ENCODE measurements around the gene PDSS1.

Gene PDSS1

GRCh38 chr10:26714415-26715136 is 17.1 kb downstream of the PDSS1 start:
- H3K4me3 Mint-ChIP-seq: no peak overlapping the region
- H3K4me1 Mint-ChIP-seq: no peaks in the 10 kb centered on the region
- no peaks in the 10 kb centered on the region for H3K9me3 Mint-ChIP-seq
- H3K36me3 Mint-ChIP-seq: peaks cover 22% of the 10 kb centered on the region
- H3K27me3 Mint-ChIP-seq: no peaks in the 10 kb centered on the region
- H3K27ac Mint-ChIP-seq: no peak overlapping the region
- CTCF ChIA-PET: interaction anchor here (2.2 kb wide), 1 partner anchor 12 kb away, joined by 8 read pairs; no protein-coding TSS in a partner anchor
- no peak for DNase-seq

DNA sequence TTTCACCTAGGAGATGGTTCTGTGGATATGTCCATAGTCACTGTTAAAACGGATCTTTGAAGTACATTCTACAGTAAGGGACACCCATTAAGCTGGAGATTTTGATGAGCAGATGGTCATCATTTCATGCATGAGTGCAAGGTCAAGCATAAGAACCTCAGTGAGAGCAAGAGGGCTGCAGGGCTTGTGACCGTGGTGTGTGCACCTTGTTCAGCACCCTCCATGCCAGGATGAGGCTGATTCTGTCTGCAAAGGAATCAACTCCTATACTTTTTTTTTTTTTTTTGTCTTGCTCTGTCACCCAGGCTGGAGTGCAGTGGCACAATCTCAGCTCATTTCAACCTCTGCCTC is 17.6 kb downstream of the PDSS1 start:
- CTCF ChIA-PET: interaction anchor here (0.9 kb wide), 1 partner anchor 11 kb away, joined by 3 read pairs; no protein-coding TSS in a partner anchor
- H3K36me3 Mint-ChIP-seq: peaks cover 25% of the 10 kb centered on the region
- peaks cover 1% of the 10 kb centered on the region for H3K4me1 Mint-ChIP-seq
- DNase-seq: no peak
- no peaks in the 10 kb centered on the region for H3K27me3 Mint-ChIP-seq
- H3K9me3 Mint-ChIP-seq: no peaks in the 10 kb centered on the region
- no peak overlapping the region for H3K4me3 Mint-ChIP-seq
- no peak overlapping the region for H3K27ac Mint-ChIP-seq

GRCh38 chr10:26717476-26717875 is 20.0 kb downstream of the PDSS1 start:
- Mint-ChIP-seq H3K4me3 (no peak overlapping the region), H3K27ac (no peak overlapping the region), H3K9me3 (no peaks in the 10 kb centered on the region), H3K27me3 (no peaks in the 10 kb centered on the region), H3K4me1 (peaks cover 9% of the 10 kb centered on the region), H3K36me3 (peaks cover 30% of the 10 kb centered on the region)
- CTCF ChIA-PET: interaction anchor here (0.7 to 1.2 kb wide), 3 partner anchors 9 to 164 kb away, joined by 3 to 5 read pairs (median 3); no protein-coding TSS in a partner anchor
- no peak for DNase-seq

DNA sequence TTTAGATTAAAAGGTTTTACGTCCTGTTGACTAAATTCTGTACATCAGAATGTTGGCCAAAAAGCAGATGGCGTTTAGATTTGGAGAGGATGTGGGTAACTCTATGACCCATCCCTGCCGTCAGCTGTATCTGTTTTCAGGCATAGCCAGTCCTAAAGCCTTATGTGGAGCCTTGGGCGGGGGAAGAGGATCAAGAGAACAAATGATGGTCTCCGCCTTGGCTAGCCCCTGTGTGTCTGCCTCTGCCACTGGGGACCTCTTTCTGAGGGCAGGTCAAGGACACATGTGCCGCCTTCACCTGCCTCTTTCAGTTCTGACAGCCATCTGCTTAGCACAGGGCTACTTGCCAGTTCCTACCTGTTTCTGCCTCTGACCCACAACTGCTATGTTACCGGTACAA is 24.1 kb downstream of the PDSS1 start:
- no peak overlapping the region for H3K4me3 Mint-ChIP-seq
- peaks cover 12% of the 10 kb centered on the region for H3K4me1 Mint-ChIP-seq
- CTCF ChIA-PET: no interaction called here
- no peaks in the 10 kb centered on the region for H3K27me3 Mint-ChIP-seq
- DNase-seq: peak; percentile 41
- H3K36me3 Mint-ChIP-seq: peaks cover 30% of the 10 kb centered on the region
- peak overlapping the region; percentile 89 for H3K27ac Mint-ChIP-seq
- no peaks in the 10 kb centered on the region for H3K9me3 Mint-ChIP-seq

DNA sequence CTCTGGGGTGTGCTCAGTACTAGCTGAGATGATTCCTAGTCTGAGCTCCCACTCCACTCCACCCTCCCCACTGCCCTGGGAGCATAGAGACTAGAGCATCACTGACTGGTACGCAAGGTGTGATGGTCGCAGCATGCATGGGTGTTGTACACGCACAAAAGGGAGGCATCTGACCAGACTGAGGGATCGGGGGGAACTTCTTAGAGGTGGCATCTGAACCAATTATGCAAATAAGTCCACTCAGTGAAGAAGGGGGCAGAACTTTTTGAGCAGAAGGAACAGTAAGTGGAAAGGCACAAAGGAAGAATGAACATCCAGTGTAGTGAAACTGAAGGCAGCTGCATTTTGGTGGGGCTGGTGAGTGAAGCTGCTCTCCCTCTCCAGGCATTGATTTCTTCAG is 25.5 kb downstream of the PDSS1 start:
- Mint-ChIP-seq H3K27me3 (no peaks in the 10 kb centered on the region), H3K4me3 (no peak overlapping the region), H3K9me3 (no peaks in the 10 kb centered on the region), H3K4me1 (peaks cover 12% of the 10 kb centered on the region), H3K27ac (peak overlapping the region; percentile 33), H3K36me3 (peaks cover 34% of the 10 kb centered on the region)
- CTCF ChIA-PET: interaction anchor here (0.7 to 3.4 kb wide), 5 partner anchors 22 to 388 kb away, joined by 3 to 16 read pairs (median 4); no protein-coding TSS in a partner anchor
- DNase-seq: no peak

DNA sequence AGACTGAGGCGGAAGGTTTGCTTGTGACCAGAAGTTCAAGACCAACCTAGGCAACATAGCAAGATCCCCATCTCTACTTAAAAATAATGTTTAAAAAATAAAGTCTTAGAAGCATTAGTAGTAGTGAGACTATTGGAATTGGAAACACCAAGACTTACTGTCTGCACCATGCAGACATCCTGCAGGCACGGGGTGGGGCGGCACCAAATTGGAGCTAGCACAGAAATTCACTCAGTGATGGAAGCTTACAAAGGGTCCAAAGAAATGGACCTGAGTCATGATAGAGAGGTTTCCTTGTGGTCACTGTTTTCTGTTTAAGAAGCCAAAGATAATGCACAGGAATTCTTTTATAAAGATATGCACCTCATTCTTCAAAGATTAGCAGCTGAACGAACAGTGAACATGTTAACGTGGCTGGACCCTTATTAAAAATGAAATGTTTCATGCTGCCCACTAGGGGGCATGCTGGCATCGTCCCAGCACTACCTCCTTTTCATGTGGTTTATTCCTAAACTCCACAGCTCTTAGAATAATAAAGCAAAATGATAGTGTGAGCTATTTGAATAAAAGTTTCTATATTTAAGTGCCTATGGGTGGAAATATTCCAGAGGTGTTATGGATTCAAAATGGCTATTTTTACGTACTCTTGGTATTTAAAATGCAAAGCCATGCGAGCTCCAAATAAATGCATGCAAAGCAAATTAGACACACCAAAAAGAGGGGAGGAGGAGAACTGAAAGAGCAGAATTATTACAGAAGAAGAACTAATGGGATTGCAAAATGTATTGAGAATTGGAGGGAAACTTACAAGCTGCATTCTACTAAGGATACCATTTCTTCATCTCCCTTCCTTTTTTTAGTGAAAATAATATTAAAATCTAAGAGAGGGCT is 28.6 kb downstream of the PDSS1 start:
- H3K9me3 Mint-ChIP-seq: no peaks in the 10 kb centered on the region
- DNase-seq: peak; percentile 60
- H3K4me1 Mint-ChIP-seq: peaks cover 10% of the 10 kb centered on the region
- H3K27ac Mint-ChIP-seq: no peak overlapping the region
- peaks cover 29% of the 10 kb centered on the region for H3K36me3 Mint-ChIP-seq
- H3K27me3 Mint-ChIP-seq: no peaks in the 10 kb centered on the region
- CTCF ChIA-PET: interaction anchor here (0.6 to 6.2 kb wide), 26 partner anchors 9 to 634 kb away, joined by 3 to 119 read pairs (median 5); partner anchors contain the start of gene ABI1
- no peak overlapping the region for H3K4me3 Mint-ChIP-seq

- no peak for DNase-seq
- peaks cover 27% of the 10 kb centered on the region for H3K36me3 Mint-ChIP-seq
- H3K9me3 Mint-ChIP-seq: no peaks in the 10 kb centered on the region
- no peak overlapping the region for H3K27ac Mint-ChIP-seq
- no peak overlapping the region for H3K4me3 Mint-ChIP-seq
- CTCF ChIA-PET: interaction anchor here (0.7 to 6.2 kb wide), 17 partner anchors 8 to 633 kb away, joined by 3 to 119 read pairs (median 7); partner anchors contain the start of gene ABI1
- H3K4me1 Mint-ChIP-seq: peaks cover 3% of the 10 kb centered on the region
- no peaks in the 10 kb centered on the region for H3K27me3 Mint-ChIP-seq
Observed at GRCh38 chr10:26727005-26727404, 29.5 kb downstream of the PDSS1 start.

- Mint-ChIP-seq H3K36me3 (peaks cover 28% of the 10 kb centered on the region), H3K9me3 (no peaks in the 10 kb centered on the region), H3K27me3 (no peaks in the 10 kb centered on the region), H3K27ac (no peak overlapping the region), H3K4me3 (no peak overlapping the region), H3K4me1 (peaks cover 3% of the 10 kb centered on the region)
- no peak for DNase-seq
- CTCF ChIA-PET: interaction anchor here (0.8 to 6.2 kb wide), 2 partner anchors 133 to 153 kb away, joined by 3 to 119 read pairs; no protein-coding TSS in a partner anchor
Observed at GRCh38 chr10:26728957-26729356, 31.5 kb downstream of the PDSS1 start.

DNA sequence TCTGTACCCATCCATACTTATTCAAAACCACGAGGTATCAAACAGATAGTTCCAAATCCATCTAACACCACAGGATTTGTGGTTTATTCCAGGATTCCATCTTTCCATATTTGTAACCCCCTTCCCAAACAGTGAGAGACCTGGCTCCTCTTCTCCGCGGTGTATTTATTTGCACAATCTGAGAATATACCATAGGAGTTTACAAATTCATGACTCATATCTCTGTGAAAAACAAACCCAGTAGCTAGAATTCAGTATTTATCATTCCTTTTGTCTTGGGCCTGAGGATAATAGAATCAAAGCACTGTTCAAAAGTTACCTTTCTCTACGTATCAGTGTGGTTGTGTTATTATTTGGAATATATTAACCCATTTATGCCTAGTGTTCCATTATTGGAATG is 31.9 kb downstream of the PDSS1 start:
- no peak overlapping the region for H3K4me3 Mint-ChIP-seq
- peaks cover 3% of the 10 kb centered on the region for H3K4me1 Mint-ChIP-seq
- no peak overlapping the region for H3K27ac Mint-ChIP-seq
- CTCF ChIA-PET: interaction anchor here (0.8 to 6.2 kb wide), 2 partner anchors 133 to 152 kb away, joined by 3 to 119 read pairs; no protein-coding TSS in a partner anchor
- no peaks in the 10 kb centered on the region for H3K9me3 Mint-ChIP-seq
- no peak for DNase-seq
- no peaks in the 10 kb centered on the region for H3K27me3 Mint-ChIP-seq
- H3K36me3 Mint-ChIP-seq: peaks cover 28% of the 10 kb centered on the region

DNA sequence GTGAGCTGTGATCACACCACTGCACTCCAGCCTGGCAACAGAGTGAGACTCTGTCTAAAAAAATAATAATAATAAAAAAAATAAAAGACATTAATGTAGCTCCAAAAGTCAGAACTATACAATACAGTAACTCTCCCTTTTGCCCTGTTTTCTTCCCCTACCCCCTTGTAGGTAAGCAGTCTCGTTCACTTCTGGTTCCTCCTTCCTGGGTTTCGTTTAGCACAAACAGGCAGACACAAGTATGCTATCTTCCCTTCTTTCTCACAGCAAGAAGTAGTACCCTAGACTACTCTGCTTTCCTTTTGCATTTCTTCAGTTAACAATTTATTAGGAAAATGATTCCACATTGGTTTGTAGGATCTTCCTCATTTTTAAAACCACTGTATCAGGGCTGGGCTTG is 33.1 kb downstream of the PDSS1 start:
- CTCF ChIA-PET: interaction anchor here (6.2 kb wide), 1 partner anchor 151 kb away, joined by 119 read pairs; no protein-coding TSS in a partner anchor
- no peak overlapping the region for H3K4me3 Mint-ChIP-seq
- peaks cover 35% of the 10 kb centered on the region for H3K36me3 Mint-ChIP-seq
- DNase-seq: no peak
- H3K27me3 Mint-ChIP-seq: no peaks in the 10 kb centered on the region
- H3K9me3 Mint-ChIP-seq: no peaks in the 10 kb centered on the region
- peaks cover 3% of the 10 kb centered on the region for H3K4me1 Mint-ChIP-seq
- no peak overlapping the region for H3K27ac Mint-ChIP-seq

DNA sequence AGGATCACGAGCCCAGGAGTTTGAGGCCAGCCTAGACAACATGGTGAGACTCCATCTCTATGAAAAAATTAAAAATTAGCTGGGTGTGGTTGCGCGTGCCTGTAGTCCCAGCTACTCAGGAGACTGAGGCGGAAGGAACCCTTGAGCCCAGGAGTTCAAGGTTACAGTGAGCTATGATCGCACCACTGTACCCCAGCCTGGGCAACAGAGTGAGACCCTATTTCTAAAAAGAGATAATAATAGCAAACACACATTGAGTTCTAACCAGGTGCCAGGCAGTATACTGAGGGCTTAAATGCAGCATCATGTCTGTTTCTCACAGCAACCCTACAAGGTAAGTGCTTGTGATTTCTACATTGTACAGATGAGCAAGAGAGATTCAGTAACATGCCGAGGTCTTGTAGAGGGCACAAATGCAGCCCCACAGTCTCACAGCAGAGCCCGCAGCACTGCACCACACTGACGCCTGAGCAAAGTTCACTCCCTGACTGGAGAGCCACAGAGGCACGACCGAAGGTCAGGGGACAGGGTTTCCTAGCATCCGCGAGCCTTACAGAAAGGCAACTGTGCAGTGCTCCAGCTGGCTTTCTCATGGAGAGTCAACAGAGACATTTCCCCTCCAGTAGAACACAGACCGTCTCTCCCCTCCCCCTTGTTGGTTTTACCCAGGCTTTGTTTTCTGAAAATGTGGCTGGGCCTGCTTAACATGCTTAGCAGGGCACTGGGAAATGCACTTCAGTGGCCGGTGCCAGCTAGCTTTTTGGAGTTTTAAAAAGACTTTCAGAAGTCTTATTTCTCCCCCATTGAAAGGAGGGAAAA is 36.5 kb downstream of the PDSS1 start:
- CTCF ChIA-PET: interaction anchor here (2.1 kb wide), 1 partner anchor 7 kb away, joined by 13 read pairs; no protein-coding TSS in a partner anchor
- DNase-seq: no peak
- no peaks in the 10 kb centered on the region for H3K27me3 Mint-ChIP-seq
- peaks cover 32% of the 10 kb centered on the region for H3K36me3 Mint-ChIP-seq
- H3K9me3 Mint-ChIP-seq: no peaks in the 10 kb centered on the region
- peaks cover 8% of the 10 kb centered on the region for H3K4me1 Mint-ChIP-seq
- H3K4me3 Mint-ChIP-seq: no peak overlapping the region
- no peak overlapping the region for H3K27ac Mint-ChIP-seq

- Mint-ChIP-seq H3K36me3 (peaks cover 34% of the 10 kb centered on the region), H3K4me3 (no peak overlapping the region), H3K9me3 (no peaks in the 10 kb centered on the region), H3K27me3 (no peaks in the 10 kb centered on the region), H3K27ac (peak overlapping the region; percentile 10), H3K4me1 (peaks cover 16% of the 10 kb centered on the region)
- no peak for DNase-seq
- CTCF ChIA-PET: interaction anchor here (2.1 kb wide), 1 partner anchor 9 kb away, joined by 13 read pairs; no protein-coding TSS in a partner anchor
Observed at GRCh38 chr10:26735435-26735834, 37.9 kb downstream of the PDSS1 start.

DNA sequence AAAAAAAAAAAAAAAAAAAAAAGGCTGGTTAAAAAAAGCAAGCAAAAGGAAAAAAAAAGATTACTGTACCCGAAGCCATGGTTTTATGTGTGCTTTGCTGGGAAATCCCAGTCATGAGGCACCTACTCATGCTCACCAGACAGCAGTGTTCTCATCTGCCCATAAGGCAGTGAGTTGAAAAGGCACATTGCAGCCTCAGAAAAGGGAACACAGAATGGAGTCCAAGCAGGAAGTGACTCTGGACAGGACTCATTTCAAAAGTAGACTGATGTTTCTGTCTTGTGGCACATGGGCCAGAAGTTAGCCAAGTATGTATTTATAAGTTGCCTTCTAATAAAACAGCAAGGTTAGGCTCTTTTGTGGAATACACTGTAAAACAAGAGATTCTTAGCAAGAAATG is 40.2 kb downstream of the PDSS1 start:
- Mint-ChIP-seq H3K4me3 (no peak overlapping the region), H3K36me3 (peaks cover 46% of the 10 kb centered on the region)
- DNase-seq: no peak

More for the DNA sequence above, 40.2 kb downstream of the PDSS1 start:
- H3K27me3 Mint-ChIP-seq: no peaks in the 10 kb centered on the region
- peaks cover 26% of the 10 kb centered on the region for H3K4me1 Mint-ChIP-seq
- CTCF ChIA-PET: no interaction called here
- H3K9me3 Mint-ChIP-seq: no peaks in the 10 kb centered on the region
- peak overlapping the region; percentile 80 for H3K27ac Mint-ChIP-seq
